ENCODE results near the gene EI24.

DNA sequence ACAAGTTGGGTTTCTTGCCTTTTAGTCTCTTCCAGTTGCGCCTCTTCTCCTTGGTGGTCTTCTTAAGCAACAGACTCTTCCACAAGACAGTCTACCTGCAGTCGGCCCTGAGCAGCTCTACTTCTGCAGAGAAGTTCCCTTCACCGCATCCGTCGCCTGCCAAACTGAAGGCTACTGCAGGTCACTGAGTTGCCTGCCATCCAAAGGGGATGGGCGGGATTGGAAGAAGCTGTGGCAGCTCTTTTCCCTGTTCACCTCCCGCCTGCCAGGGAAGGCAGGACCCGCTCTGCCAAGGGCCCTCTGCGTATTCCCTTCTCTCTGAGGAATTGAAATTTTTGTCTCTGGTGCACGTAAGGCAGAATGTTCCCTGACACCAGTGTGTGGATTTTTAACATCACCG, 14.2 kb downstream of the EI24 start:
- TF ChIP-seq CTCF (IDR thresholded peaks at IDR 0.05): no peak
- TF ChIP-seq POLR2A (IDR thresholded peaks at IDR 0.05): no peak

All from tibial nerve (tissue), 3 donors.